Measurements from ENCODE around the gene CSTPP1.

DNA sequence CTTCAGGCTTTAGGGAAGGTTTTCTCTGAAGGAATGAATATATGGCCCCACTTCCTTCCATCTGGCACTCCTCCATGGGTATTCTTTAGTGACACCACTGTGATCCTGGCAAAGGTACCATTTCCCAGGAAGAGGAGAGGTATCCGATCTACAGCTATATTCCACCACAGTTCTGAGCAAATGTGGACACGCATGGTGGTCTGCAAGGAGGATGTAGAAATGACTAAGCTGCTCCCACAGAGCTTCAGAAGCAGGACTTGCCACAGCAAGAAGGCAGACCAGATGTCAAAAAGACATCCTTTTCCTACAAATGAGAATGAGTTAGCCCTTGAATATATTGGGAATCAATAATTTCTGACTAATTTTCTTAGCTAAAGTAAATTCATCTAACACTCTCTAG, 194.6 kb downstream of the CSTPP1 start:
- TF ChIP-seq, protein P1, sequence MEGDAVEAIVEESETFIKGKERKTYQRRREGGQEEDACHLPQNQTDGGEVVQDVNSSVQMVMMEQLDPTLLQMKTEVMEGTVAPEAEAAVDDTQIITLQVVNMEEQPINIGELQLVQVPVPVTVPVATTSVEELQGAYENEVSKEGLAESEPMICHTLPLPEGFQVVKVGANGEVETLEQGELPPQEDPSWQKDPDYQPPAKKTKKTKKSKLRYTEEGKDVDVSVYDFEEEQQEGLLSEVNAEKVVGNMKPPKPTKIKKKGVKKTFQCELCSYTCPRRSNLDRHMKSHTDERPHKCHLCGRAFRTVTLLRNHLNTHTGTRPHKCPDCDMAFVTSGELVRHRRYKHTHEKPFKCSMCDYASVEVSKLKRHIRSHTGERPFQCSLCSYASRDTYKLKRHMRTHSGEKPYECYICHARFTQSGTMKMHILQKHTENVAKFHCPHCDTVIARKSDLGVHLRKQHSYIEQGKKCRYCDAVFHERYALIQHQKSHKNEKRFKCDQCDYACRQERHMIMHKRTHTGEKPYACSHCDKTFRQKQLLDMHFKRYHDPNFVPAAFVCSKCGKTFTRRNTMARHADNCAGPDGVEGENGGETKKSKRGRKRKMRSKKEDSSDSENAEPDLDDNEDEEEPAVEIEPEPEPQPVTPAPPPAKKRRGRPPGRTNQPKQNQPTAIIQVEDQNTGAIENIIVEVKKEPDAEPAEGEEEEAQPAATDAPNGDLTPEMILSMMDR (IDR thresholded peaks at IDR 0.05; ENCODE audit: borderline replicate concordance, extremely low read depth, low read length, poor library complexity, severe bottlenecking) = no peak
- TF ChIP-seq EZH2 (IDR thresholded peaks at IDR 0.05; ENCODE audit: borderline replicate concordance, low read depth, low read length, severe bottlenecking) = no peak

All from DND-41 (cell line).